Kidney epithelial cell (primary cell): ENCODE data around the gene HSPA4. TPM values are rescaled to one million over a fixed set of nuclear protein-coding genes. Genes with fewer than 3 reads are reported as not detected.

Experiments
- DNase-seq: peaks from one replicate; pipeline ENCODE4 v3.0.0-alpha.2; 2010; ENCODE audit warnings: low read depth
- H3K27me3 ChIP-seq: 2 replicates; pipeline ENCODE4 v1.6.0; 2011; ENCODE audit warnings: low read length; ENCODE audit not compliant: control insufficient read depth, insufficient read depth
- H3K36me3 ChIP-seq: 2 replicates; pipeline ENCODE4 v1.5.1; 2011; ENCODE audit warnings: low read length; ENCODE audit not compliant: control insufficient read depth, insufficient read depth
- H3K4me3 ChIP-seq: 2 replicates; pipeline ENCODE4 v1.5.1; 2011; ENCODE audit warnings: low read depth, mild to moderate bottlenecking, control low read depth, low read length
- CTCF ChIP-seq: IDR thresholded peaks from 2 replicates; pipeline ENCODE4 v1.5.1; 2011; ENCODE audit warnings: mild to moderate bottlenecking, moderate library complexity, low read length, control low read depth, inconsistent platforms; ENCODE audit not compliant: insufficient read depth, poor library complexity, severe bottlenecking
- total RNA-seq: library from RNA; depleted of rRNA; stranded (reverse); fragments of >200 nt; gene quantifications from 2 replicates; pipeline ENCODE4 v1.2.3, GENCODE V29; 2015

HSPA4 gene
- total RNA-seq, 1 donor from 2014 or later = 95.9 TPM

GRCh38 chr5:133091034-133091433, 39.2 kb downstream of the HSPA4 start:
- no peak overlapping the region for H3K4me3 ChIP-seq
- DNase-seq = no peak
- H3K36me3 ChIP-seq = no peaks in the 10 kb centered on the region
- no peak for TF ChIP-seq CTCF
- H3K27me3 ChIP-seq = no peaks in the 10 kb centered on the region

GRCh38 chr5:133106343-133106742, 54.5 kb downstream of the HSPA4 start:
- DNase-seq = no peak
- H3K27me3 ChIP-seq = no peaks in the 10 kb centered on the region
- no peak overlapping the region for H3K4me3 ChIP-seq
- no peak for TF ChIP-seq CTCF
- peaks cover 1% of the 10 kb centered on the region for H3K36me3 ChIP-seq

GRCh38 chr5:133106761-133107572, 55.2 kb downstream of the HSPA4 start:
- Histone ChIP-seq H3K27me3 (no peaks in the 10 kb centered on the region), H3K4me3 (no peak overlapping the region), H3K36me3 (peaks cover 1% of the 10 kb centered on the region)
- no peak for TF ChIP-seq CTCF
- DNase-seq = no peak

- H3K4me3 ChIP-seq = no peak overlapping the region
- no peak for TF ChIP-seq CTCF
- no peak for DNase-seq
- H3K36me3 ChIP-seq = peaks cover 1% of the 10 kb centered on the region
- H3K27me3 ChIP-seq = no peaks in the 10 kb centered on the region
These were observed 56.7 kb downstream of the HSPA4 start for GRCh38 chr5:133108481-133108921.

- no peaks in the 10 kb centered on the region for H3K27me3 ChIP-seq
- H3K36me3 ChIP-seq = peaks cover 1% of the 10 kb centered on the region
- TF ChIP-seq CTCF = no peak
- H3K4me3 ChIP-seq = no peak overlapping the region
- DNase-seq = no peak
These were observed 58.1 kb downstream of the HSPA4 start for GRCh38 chr5:133109655-133110483.
